ENCODE results near the gene MYO1B.
A peak's percentile ranks its signal among the peaks of the same experiment; 100 is the strongest.

The MYO1B gene

DNA sequence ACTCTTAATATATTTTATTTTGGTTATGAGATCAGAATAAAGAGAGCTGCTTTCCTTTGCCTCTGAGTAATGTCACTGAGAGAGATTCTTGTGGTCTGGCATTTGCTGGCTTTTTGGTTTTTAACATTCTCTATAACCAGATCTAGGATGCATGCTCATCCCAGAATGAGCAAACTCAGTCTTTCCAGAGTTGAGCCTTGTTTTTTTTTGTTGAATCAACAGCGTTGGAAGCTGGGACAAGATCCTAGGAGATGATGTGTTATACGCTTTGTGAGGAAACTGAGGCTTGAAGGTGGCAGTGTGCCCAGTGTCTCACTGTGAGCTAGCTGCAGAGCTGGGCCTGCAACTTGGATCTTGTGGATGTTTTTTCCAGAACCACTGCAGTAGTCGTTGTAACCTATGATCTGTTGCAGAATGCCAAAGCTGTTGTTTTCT is 19.5 kb downstream of the MYO1B start:
- peak; percentile 87 for DNase-seq

DNA sequence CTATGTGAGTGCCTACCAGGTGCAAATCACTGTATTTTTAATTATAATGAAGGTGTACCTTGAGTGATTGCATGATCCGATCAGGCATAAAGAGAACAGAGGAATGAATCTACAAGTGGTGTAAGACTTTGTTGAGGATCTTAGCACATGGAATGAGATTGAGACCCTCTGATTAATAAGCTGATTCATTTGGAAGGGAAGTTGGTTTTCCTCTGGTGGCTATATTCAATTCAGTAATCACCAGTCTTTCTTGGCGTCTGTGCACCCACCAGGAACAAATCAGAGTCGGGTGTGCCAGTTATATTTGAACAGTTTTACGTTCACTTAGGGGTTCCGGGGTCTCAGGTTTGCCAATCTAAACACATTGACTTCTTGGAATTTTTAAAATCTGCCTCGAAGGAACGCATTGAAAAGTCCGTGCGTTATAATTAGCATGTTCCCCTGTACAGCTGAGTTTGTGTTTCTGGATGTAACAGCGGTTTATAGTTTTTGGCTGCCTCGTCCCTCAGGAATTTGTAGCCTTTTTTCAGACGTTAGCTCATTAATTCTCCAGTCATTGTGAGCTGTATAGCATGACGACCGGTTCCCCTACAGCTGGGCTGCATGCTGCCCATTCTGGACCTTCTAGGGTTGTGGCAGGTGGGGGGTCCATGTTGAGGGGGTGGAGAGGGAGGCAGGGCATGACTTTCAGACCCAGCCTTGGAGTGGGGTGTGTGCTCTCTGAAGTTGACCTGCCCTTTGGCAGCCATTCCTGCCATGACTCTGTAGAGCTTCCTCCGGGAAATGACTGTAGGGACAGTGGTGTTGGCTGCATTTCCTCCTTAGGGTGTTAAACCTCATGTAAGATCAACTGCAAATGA is 20.3 kb downstream of the MYO1B start:
- peak; percentile 80 for DNase-seq

DNA sequence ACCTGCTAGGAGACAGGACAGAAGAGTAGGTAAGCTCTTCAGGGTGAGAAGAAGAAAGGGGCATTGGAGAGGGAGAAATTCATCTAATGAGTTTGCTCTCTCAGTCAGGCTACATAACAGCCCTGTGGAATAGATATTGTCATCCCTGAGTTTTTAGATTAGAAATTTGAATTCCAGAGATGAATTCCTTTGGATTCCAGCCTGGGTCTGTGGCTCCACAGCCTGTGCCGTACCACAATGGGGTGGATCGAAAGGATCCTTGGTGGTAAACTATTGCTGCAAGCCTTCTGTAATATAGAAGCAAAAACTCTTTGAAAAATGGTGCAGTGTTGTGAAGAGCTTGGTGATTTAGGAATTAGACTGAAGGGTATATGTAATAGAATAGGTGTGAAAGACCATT is 21.0 kb downstream of the MYO1B start:
- DNase-seq, result peak; percentile 20

DNA sequence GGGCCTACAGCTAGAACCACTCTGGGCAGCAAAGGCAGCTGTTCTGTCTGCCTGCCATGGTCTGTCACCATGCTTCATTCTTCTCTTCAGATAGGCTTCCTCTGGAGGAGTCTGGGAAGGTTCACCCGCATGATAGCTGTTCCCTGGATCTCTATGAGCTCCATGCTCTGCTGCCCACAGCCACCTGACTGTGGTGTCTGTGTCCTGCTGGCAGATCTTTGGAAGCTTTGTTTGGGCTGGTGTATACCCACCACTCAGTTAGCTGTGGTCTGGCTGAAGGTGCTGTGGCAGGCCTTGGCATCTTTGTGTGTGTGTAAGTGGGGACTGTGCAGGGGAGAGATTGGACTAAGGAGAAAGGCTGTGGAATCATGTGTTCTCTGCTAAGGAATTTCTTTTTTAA is 23.4 kb downstream of the MYO1B start:
- no peak for DNase-seq

DNA sequence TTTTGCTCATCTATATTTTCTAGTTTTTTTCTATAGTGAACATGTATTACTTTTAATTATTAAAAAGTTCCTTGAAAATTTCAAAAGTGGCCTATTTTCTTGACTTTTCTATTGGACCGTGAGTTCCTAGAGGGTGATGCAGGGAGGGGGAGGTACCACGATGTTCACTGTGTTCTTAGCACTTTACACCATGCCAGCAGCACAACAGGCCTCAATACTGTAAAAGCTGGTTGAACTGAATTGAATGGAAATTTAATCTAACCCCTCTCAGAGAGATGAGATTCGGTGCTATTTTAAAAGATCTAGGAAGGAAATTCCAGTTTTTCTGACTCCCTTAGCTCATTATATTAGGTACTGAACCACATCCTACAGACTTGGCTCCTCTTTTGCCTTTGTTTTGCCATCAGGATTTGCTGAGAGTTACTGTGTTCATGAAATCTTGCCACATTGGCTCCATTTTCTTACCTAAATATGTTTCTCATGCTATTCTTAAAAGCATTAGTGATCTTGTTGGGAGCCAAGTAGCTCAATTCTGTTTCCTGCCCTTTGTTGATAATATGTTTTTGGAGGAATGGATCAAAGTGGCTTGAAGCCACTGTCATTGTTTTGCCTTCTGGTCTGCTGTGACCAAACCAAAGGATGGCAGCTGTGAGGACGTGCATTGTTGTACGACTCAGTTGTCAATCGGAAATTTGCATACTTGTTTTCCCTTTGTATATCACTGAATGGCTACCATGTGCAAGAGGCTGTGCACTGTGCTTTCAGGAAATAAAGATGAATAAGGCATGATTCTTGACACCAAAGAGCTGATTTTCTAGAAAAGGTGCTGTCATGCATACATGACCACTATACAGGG is 25.3 kb downstream of the MYO1B start:
- DNase-seq, result no peak

DNA sequence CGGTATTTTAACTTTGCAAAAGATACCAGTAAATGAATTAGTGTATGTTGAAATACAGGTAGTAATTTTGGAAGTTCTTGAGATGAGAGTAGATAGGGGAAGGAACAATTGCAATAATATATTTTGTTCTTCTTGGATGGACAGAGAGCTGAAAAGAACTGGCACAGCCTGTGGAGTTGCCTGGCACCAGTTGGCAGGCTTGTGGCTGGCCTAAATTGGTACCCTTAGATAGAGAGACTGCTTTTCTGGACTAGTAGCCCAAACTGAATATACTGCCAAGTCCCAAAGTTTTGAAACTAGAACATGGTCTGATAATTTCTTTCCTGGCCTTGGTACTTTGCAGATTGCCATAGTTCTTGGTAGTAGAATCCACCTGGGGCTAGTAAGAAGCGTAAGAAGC is 26.9 kb downstream of the MYO1B start:
- DNase-seq, result no peak

DNA sequence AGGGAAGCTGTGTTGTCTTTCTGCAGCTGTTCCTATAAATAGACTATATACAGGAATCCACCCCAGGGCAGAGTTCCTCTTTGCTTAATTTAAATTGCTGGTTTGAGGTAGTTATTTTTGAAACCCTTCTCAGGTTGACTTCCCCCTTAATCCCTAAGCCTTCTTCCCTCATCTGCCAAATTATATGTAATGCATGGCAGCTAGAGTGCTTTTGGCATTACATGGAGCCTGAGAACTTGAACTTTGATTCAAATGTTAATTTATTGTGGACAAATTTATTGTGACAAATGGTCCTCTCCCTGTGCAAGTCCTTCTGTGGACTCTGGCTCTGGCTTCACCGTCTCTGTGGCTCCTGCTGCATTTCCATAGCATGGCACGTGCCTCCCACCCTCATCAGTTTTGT is 29.2 kb downstream of the MYO1B start:
- no peak for DNase-seq

DNA sequence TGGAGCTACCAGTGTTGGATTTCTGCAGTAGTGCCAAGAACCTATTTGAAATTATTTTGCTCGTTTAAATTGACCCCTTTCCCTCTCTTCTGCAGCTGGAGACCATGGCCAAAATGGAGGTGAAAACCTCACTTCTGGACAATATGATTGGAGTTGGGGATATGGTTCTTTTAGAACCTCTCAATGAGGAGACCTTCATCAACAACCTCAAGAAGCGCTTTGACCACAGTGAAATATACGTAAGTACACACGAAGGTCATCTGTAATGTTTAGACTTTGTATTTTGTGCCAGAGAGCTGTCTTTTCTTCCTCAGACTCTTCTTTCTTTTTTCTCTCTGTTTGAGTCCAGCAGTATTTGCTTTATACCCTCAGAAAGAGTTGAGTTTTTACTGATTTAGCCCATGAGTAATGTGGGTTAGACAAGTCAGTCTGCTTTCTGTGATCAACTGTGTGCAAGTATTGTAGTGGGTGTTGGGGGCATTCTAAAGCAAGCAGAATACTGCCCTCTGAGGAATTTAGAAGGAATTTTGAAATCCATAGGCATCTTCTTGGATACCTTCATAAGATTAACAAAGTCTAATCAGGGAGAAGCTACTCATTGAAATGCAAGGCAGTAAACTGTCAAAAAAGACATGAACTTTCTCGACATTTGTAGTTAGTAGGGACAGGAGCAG is 31.7 kb downstream of the MYO1B start:
- DNase-seq, result no peak

DNA sequence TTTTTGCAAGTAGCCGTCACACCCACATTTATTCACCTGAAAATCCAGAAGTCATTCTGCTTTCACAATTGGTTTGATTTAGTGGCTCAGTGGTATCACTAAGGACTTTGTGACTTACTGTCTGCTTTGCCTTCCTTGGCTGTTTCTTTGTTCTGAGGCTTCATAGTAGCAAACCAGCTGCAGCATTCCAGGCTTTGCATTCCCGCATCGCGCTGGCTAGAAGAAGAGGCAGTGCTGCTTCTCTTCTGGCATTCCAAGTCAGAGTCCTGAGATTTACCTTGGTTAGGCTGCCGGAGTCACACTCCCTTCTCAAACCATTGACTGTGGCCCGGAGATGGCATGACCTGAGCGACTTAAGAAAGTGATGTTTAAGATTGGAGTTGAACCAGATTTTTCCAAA is 35.1 kb downstream of the MYO1B start:
- DNase-seq, result no peak

DNA sequence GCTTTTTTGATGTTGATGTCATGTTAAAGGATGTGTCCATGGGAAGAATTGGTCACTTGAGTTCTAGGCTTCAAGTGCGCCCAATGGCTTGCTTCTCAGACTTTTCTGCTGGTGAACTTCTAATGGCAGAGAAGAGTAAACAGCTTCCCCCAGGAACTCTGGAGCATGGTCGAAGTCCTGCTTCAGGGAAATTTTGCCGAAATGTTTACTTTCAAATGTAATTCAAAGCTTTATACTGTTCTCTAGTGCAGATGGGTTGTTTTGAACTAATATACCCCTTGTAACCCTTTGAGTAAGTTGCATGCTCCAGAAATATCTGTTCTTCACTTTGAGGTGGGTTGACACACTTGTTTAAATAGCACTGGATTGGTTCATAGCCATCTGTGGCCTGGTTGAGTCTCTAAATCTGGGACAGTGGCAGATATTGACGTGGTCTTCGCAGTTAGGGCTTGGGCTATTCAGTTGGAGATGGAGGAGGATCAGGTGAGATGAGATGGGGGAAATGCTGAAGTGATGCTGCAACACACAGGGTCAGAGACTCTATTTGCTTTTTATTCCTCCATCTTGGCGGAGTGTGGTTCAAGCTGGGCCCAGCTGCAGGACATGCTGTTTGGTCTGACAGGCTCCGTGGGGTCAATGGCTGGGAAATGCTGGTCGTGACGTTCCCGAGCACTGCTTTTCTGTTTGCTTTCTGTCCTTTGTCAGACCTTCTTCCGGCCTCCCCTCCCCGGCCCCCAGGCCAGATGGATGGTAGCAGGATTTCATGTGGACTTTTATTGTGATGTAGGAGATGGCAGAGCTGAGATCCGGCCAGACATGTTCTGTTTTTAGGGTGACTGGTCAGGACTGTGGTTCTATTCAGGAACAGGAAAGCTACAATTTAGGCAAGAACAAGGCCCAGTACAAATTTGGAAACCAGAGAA is 35.9 kb downstream of the MYO1B start:
- no peak for DNase-seq

DNA sequence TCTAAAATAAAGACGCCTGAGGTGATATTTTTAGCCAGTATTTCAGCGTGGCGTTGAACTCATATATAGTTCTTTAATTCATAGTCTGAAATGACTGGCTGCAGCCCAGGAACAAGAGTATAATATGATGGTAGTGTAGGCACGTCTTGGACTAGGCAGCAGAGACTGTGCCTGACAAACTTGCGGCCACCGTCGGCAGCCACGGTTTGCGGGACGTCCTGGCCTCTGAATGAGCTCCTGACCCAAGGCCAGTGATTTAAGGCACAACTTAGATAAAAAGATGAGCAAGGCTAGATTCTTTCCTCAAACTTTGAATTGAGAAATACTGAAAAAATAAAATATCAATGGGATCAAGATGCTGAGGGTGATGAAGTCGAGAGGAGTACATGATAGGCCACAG is 40.0 kb downstream of the MYO1B start:
- no peak for DNase-seq

DNA sequence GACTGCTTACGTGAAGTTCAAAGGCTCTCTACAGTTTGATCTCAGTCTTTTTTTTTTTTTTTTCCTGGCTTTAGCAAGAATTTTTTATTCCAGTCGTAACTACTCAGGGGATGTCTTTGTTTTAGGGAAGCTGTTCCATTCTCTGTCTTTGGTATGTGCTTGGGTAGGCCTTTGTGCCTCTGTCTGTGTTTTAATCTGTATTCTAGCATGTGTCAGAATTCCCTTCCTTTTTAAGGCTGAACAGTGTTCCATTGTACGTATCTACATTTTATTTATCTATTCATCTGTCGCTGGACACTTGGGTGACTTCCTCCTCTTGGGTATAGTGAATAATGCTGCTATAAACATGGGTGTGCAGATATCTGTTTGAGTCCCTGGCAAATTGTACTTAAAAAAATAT is 42.6 kb downstream of the MYO1B start:
- DNase-seq, result no peak

DNA sequence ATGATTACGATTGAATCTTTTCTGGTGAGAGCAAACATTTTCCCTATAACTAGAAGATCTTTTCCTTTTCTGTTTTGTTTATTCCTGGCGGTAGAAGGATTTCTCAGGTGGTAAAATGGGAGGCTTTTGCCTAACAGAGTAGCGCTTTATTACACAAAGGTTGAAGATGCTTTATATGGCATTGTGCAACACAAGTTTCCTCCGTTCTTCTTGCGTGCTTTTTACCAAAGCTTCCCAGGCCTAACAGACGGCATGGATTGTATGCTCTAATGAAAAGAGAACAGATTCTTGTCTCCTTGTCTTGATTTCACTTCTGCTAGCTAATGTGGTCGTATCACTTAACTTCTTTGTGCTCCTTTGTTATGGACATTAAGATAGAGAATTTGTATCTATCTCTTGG is 43.8 kb downstream of the MYO1B start:
- DNase-seq, result no peak

DNA sequence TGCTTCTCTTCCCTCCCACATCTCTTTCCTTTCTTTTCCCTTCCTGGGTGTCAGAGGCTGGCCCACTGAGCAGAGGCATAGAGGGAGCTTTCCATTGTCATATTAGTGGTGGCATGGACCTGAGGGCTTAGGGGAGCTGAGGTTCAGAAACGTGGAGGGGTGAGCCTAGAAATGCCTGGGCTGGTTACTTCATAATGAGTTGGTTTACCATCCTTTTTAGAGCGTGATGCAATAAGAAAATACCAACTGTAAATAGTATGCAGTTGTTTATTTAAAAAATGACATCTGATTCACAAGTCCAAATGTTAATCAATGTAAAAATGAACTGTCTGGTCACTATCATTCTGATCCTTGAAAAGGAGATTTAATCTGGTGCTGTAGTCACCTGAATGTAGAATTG is 46.3 kb downstream of the MYO1B start:
- DNase-seq, result peak; percentile 36

DNA sequence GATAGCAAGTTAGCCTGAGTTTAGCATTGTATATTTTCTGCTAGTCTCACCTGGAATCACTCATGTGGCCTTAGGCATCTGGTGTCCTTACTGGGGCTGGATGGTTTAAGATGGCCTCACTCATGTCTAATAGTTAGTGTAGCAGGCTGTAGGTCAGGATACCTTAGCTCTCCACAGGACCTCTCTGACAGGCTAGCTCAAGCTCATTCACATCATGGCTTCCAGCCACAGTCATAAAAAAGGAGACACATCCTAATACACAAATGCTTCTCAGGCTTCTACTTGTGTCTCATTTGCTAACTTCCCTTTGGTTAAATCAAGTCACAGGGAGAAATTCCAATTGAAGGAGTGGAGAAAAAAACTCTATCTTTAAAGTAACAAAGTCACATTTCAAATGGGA is 47.7 kb downstream of the MYO1B start:
- DNase-seq, result no peak

DNA sequence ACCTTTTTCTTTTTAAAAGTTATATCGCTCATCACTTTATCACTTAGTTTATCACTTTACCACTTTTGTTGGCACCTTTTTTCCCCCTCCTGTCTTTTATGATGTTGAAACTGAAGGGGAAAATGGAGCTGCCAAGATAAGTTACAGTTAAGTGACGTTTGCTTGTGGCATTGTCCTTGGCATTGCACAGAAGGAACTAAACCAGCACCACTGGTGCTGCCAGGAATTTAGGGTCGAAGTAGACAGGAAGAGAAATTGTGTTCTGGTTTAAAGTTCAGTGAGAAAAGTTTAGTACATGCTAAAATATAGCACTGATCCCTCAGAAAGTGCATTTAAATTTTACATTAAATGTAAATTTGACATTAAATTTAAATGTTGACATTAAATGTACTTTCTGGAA is 49.9 kb downstream of the MYO1B start:
- DNase-seq, result no peak

DNA sequence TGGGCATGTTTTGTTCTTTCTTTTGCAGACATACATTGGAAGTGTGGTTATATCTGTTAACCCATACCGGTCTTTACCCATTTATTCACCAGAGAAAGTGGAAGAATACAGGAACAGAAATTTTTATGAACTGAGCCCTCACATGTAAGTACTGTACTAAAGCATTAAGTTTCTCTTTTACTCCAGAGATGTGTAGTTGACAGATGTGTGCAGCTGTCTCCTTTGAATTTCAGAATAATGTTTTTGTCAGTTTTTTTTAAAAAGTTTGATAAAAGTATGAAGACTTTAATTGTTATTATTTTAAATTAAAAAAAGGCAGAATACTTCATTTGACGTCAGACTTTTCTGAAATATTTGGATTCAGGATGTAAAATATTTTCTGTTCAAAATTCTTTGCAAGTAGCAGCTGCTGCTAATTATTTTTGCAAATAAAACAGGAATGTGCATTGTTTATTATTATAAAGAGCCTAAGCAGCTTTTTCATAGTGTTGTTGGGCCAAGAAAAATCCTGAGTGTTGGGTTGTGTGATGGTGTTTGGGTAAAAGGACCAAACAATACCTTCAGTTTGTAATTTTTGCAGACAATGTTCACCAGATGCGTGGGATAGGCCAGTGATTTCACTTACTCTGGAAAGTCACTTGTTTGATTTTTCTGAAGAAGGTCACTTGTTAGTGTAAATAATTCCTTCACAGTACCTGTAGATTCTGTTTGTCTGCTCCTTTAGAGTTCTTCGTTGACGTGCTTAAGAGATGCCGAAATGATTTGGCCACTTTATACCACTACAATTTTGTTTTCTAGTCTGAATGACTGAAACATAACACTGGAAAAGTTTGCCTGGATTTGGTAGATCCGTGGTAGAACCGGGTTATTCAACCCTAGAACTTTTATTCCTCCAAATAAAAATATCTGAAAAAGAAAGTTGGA is 51.1 kb downstream of the MYO1B start:
- DNase-seq, result peak; percentile 45

DNA sequence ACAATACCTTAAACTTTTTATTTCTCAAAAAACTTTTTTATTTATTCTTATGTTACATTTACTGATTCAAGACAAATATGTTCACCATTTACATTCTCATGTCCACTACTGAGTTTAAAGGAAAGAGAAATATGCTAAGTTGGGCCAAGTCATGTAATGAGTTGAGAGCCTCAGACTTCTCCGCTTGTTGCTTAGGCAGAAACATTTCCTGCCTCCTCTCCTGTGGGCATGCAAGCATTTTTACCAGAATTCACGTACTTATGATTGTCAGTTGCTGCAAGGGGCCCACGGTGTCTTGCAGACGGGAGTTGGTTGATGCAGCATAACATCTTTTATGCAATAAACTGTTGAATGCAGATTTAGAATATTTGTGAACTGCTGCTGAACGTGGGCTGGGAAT is 51.8 kb downstream of the MYO1B start:
- DNase-seq, result peak; percentile 37

DNA sequence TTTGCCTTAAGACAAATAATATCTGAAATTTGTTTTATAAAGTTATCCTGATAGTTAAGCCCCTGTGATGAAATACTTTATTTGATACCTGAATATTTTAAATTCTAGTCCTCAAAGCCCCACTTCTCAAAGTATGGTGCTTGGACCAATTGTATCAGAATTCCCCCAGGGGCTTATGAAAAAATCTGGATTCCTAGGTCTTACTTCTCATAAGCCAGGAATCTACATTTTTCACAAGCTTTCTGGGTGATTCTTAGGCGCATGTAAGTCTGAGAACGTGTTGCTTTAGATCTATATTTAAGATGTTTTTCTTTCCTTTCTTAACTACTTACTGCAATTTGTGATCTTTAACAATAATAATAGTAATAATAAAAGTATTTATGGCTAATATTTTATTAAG is 53.1 kb downstream of the MYO1B start:
- DNase-seq, result peak; percentile 86

DNA sequence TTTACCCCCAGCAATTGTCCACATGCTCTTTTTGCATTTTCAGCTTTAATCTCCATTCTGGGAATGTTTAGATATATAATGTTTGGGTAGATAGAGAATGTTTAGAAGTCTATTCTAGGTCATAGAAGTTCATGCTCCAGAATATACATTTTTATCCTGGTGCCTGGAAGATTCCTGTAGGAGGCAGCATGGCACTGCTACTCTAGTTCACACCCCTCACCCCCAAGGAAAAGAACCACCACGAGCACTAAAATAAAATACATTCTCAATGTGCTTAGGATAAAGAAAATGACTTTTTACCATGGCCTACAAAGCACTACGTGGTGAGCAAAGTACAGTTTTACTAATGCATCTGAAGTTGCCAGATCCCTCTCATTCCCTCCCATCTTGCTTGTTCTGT is 53.8 kb downstream of the MYO1B start:
- DNase-seq, result peak; percentile 40

DNA sequence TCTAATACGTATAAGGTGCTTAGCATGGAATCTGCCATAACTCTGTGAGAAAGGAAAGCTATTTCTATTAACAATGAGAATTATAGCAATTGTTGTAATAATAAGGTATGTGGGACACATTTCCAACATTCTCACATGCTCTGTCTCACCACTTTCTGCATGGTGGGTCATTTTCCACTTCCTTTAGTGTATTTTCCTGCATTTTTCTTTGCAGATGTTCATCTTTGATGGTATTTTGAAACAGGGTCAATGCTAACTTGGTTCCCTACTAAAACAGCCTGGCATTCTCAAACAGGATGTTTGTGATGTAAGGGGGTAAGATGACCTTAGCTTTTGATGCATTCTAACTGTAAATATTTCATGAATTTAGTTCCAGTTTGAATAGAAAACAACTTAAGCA is 54.7 kb downstream of the MYO1B start:
- DNase-seq, result no peak
